Muscle of leg (tissue), 11 donors: ENCODE results near the gene RPS6KA4. TPM values are rescaled to one million over a fixed set of nuclear protein-coding genes. Genes with fewer than 3 reads are reported as not detected.

ENCODE experiments used
- DNase-seq: peaks from one replicate; pipeline ENCODE4 v3.0.0; 2013
- H3K27ac ChIP-seq: one replicate; pipeline ENCODE4 v1.5.1; 2013; ENCODE audit warnings: mild to moderate bottlenecking, low read length, control low read depth
- H3K27me3 ChIP-seq: one replicate; pipeline ENCODE4 v1.6.1; 2013; ENCODE audit warnings: low read length; ENCODE audit not compliant: control insufficient read depth, insufficient read depth
- H3K36me3 ChIP-seq: one replicate; pipeline ENCODE4 v1.6.1; 2013; ENCODE audit warnings: low read length; ENCODE audit not compliant: control insufficient read depth, insufficient read depth
- H3K4me1 ChIP-seq: one replicate; pipeline ENCODE4 v1.6.1; 2013; ENCODE audit warnings: low read length; ENCODE audit not compliant: control insufficient read depth, insufficient read depth
- H3K4me3 ChIP-seq: one replicate; pipeline ENCODE4 v1.5.1; 2013; ENCODE audit warnings: low read length, control low read depth
- H3K9me3 ChIP-seq: replicated peaks from 2 replicates; pipeline ENCODE4 v1.6.1; 2013; ENCODE audit warnings: low read depth, low read length; ENCODE audit not compliant: control insufficient read depth
- WGBS: methylation state at CpG from one replicate; pipeline ENCODE4 v1.1.5; 2013; ENCODE audit warnings: missing lambda C conversion rate; ENCODE audit not compliant: insufficient coverage; 5-methylcytosine and 5-hydroxymethylcytosine counted together
- polyA plus RNA-seq, 8 donors: library from polyadenylated mRNA; unstranded; fragments of 120-200 nt; gene quantifications; one replicate each; pipeline versions ENCODE4 v1.2.1 to v1.2.3, GENCODE V29; 2013; ENCODE audit warnings: inconsistent platforms in 1 of 8, low replicate concordance in 1 of 8; ENCODE audit not compliant: insufficient read length in 8 of 8, insufficient read depth in 1 of 8
- total RNA-seq: library from RNA; stranded (reverse); fragments of 120-200 nt; gene quantifications from one replicate; pipeline ENCODE4 v1.2.4, GENCODE V29; 2013

The RPS6KA4 gene
- total and polyA plus RNA-seq, 9 donors, result 13.3 to 19.8 (median 15.9) TPM

- Histone ChIP-seq H3K36me3 (no peaks in the 10 kb centered on the region), H3K27me3 (no peaks in the 10 kb centered on the region), H3K27ac (no peak overlapping the region), H3K9me3 (no peaks in the 10 kb centered on the region), H3K4me3 (no peak overlapping the region), H3K4me1 (peaks cover 41% of the 10 kb centered on the region)
- DNase-seq, result no peak
- 76% methylated on average over 8 of the region's 12 CpGs for WGBS
Measured at GRCh38 chr11:64347193-64347867, 11.6 kb upstream of the RPS6KA4 start.

GRCh38 chr11:64348383-64349024 is 10.5 kb upstream of the RPS6KA4 start:
- Histone ChIP-seq H3K4me3 (no peak overlapping the region), H3K27ac (no peak overlapping the region), H3K36me3 (no peaks in the 10 kb centered on the region), H3K9me3 (no peaks in the 10 kb centered on the region), H3K27me3 (no peaks in the 10 kb centered on the region), H3K4me1 (peaks cover 45% of the 10 kb centered on the region)
- DNase-seq, result peak; percentile 61
- WGBS, result 48% methylated on average over 12 of the region's 14 CpGs

- Histone ChIP-seq H3K27ac (no peak overlapping the region), H3K4me3 (no peak overlapping the region), H3K27me3 (no peaks in the 10 kb centered on the region), H3K4me1 (peaks cover 45% of the 10 kb centered on the region), H3K36me3 (no peaks in the 10 kb centered on the region), H3K9me3 (no peaks in the 10 kb centered on the region)
- 77% methylated on average over 5 of the region's 7 CpGs for WGBS
- no peak for DNase-seq
Measured at GRCh38 chr11:64349025-64349387, 10.0 kb upstream of the RPS6KA4 start.

GRCh38 chr11:64349404-64349803 is 9.6 kb upstream of the RPS6KA4 start:
- no peak for DNase-seq
- WGBS, result 74% methylated on average over 11 of the region's 11 CpGs
- no peaks in the 10 kb centered on the region for H3K9me3 ChIP-seq
- H3K36me3 ChIP-seq, result no peaks in the 10 kb centered on the region
- no peaks in the 10 kb centered on the region for H3K27me3 ChIP-seq
- peaks cover 46% of the 10 kb centered on the region for H3K4me1 ChIP-seq
- H3K27ac ChIP-seq, result no peak overlapping the region
- H3K4me3 ChIP-seq, result no peak overlapping the region

GRCh38 chr11:64351136-64351631 is 7.8 kb upstream of the RPS6KA4 start:
- H3K36me3 ChIP-seq, result no peaks in the 10 kb centered on the region
- WGBS, result 85% methylated on average over 18 of the region's 18 CpGs
- H3K27me3 ChIP-seq, result no peaks in the 10 kb centered on the region
- no peak for DNase-seq
- H3K9me3 ChIP-seq, result no peaks in the 10 kb centered on the region
- H3K4me3 ChIP-seq, result no peak overlapping the region
- H3K4me1 ChIP-seq, result peaks cover 52% of the 10 kb centered on the region
- H3K27ac ChIP-seq, result no peak overlapping the region

- no peaks in the 10 kb centered on the region for H3K9me3 ChIP-seq
- H3K4me1 ChIP-seq, result peaks cover 52% of the 10 kb centered on the region
- H3K36me3 ChIP-seq, result no peaks in the 10 kb centered on the region
- H3K27ac ChIP-seq, result no peak overlapping the region
- WGBS, result 81% methylated on average over 30 of the region's 33 CpGs
- H3K27me3 ChIP-seq, result no peaks in the 10 kb centered on the region
- peak; percentile 53 for DNase-seq
- H3K4me3 ChIP-seq, result no peak overlapping the region
Measured at GRCh38 chr11:64352099-64352994, 6.6 kb upstream of the RPS6KA4 start.

- no peaks in the 10 kb centered on the region for H3K27me3 ChIP-seq
- peaks cover 54% of the 10 kb centered on the region for H3K4me1 ChIP-seq
- DNase-seq, result peak; percentile 46
- no peak overlapping the region for H3K4me3 ChIP-seq
- no peak overlapping the region for H3K27ac ChIP-seq
- WGBS, result 69% methylated on average over 34 of the region's 34 CpGs
- H3K9me3 ChIP-seq, result no peaks in the 10 kb centered on the region
- H3K36me3 ChIP-seq, result no peaks in the 10 kb centered on the region
Measured at GRCh38 chr11:64352995-64353714, 5.8 kb upstream of the RPS6KA4 start.

- Histone ChIP-seq H3K27me3 (no peaks in the 10 kb centered on the region), H3K27ac (no peak overlapping the region), H3K36me3 (no peaks in the 10 kb centered on the region), H3K4me1 (peaks cover 53% of the 10 kb centered on the region), H3K9me3 (no peaks in the 10 kb centered on the region), H3K4me3 (no peak overlapping the region)
- 68% methylated on average over 15 of the region's 20 CpGs for WGBS
- DNase-seq, result no peak
Measured at GRCh38 chr11:64353715-64354506, 5.1 kb upstream of the RPS6KA4 start.
